PC-9 (cell line): ENCODE measurements around the gene GPX4. TPM values are rescaled to one million over a fixed set of nuclear protein-coding genes. Genes with fewer than 3 reads are reported as not detected.

Experiments
- BruUV-seq: library from RNA; stranded (reverse); fragments of 400-500 nt; replicated peaks from 2 replicates; lab custom pipeline; 2021; lab: Mats Ljungman, UMichigan
- CTCF ChIA-PET: fragments of 300-600 bp; sonication (Branson Sonifier 250); formaldehyde crosslinking; loops from one replicate; lab custom pipeline; 2022; ENCODE audit warnings: antibody characterized with exemption; lab: Charles Lee
- POLR2A ChIA-PET: fragments of 300-600 bp; sonication (Branson Sonifier 250); formaldehyde crosslinking; loops from one replicate; lab custom pipeline; 2022; ENCODE audit warnings: antibody characterized with exemption; ENCODE audit not compliant: unreplicated experiment; lab: Charles Lee
- DNase-seq, 2 experiments: peaks; one replicate each; pipeline versions ENCODE4 v3.0.0 to v3.0.0-alpha.2; 2015 to 2022; ENCODE audit warnings: mixed read lengths in 1 of 2
- H2AFZ ChIP-seq: fragments of 200-600 bp; sonication (generic); 2 replicates; pipeline ENCODE4 v1.8.1; 2017; ENCODE audit warnings: antibody characterized with exemption
- H3F3A ChIP-seq: fragments of 200-600 bp; sonication (generic); 2 replicates; pipeline ENCODE4 v1.8.1; 2017; ENCODE audit warnings: antibody characterized with exemption, mild to moderate bottlenecking, low read depth; ENCODE audit not compliant: insufficient read depth
- H3K27ac ChIP-seq: fragments of 200-600 bp; sonication (generic); 2 replicates; pipeline ENCODE4 v1.6.1; 2016; ENCODE audit warnings: mixed run types
- H3K27me3 ChIP-seq: fragments of 200-600 bp; sonication (generic); 2 replicates; pipeline ENCODE4 v1.6.1; 2016; ENCODE audit warnings: low read depth, mixed run types; ENCODE audit not compliant: insufficient read depth
- H3K36me3 ChIP-seq: fragments of 200-600 bp; sonication (generic); 2 replicates; pipeline ENCODE4 v1.6.1; 2016; ENCODE audit warnings: low read depth, mixed run types
- H3K4me1 ChIP-seq: fragments of 200-600 bp; sonication (generic); replicated peaks from 2 replicates; pipeline ENCODE4 v1.6.1; 2016; ENCODE audit warnings: mixed run types; ENCODE audit not compliant: insufficient read depth
- H3K4me2 ChIP-seq: fragments of 200-600 bp; sonication (generic); 2 replicates; pipeline ENCODE4 v1.6.1; 2017; ENCODE audit warnings: mixed run types
- H3K4me3 ChIP-seq: fragments of 200-600 bp; sonication (generic); 2 replicates; pipeline ENCODE4 v1.6.1; 2016; ENCODE audit warnings: mixed run types
- H3K79me2 ChIP-seq: fragments of 200-600 bp; sonication (generic); 2 replicates; pipeline ENCODE4 v1.6.1; 2017; ENCODE audit warnings: low read depth, mixed run types
- H3K9me2 ChIP-seq: fragments of 200-600 bp; sonication (generic); 2 replicates; pipeline ENCODE4 v1.8.1; 2017; ENCODE audit warnings: mild to moderate bottlenecking; ENCODE audit not compliant: insufficient read depth
- H3K9me3 ChIP-seq: fragments of 200-600 bp; sonication (generic); 2 replicates; pipeline ENCODE4 v1.8.1; 2016; ENCODE audit warnings: low read depth; ENCODE audit not compliant: insufficient read depth
- H4K20me1 ChIP-seq: fragments of 200-600 bp; sonication (generic); 2 replicates; pipeline ENCODE4 v1.8.1; 2017; ENCODE audit not compliant: insufficient read depth
- EZH2 ChIP-seq: fragments of 200-600 bp; sonication (generic); IDR thresholded peaks from 2 replicates; pipeline ENCODE4 v1.8.0; 2017; ENCODE audit warnings: antibody characterized with exemption, low read depth
- intact Hi-C: fragments of 100-400 bp; cut with micrococcal nuclease; formaldehyde crosslinking; loops from one replicate; pipeline ENCODE4 v1.10.0; 2022; ENCODE audit not compliant: unreplicated experiment
- total RNA-seq: library from RNA; stranded (reverse); gene quantifications from 2 replicates; pipeline ENCODE4 v1.2.3, GENCODE V29; 2021
- TF ChIP-seq, protein P1 (sequence below): fragments of 200-600 bp; sonication (generic); conservative IDR thresholded peaks from 2 replicates; pipeline ENCODE4 v1.6.1; 2017; ENCODE audit warnings: mixed run types, antibody characterized with exemption, mild to moderate bottlenecking, moderate library complexity

The GPX4 gene
- total RNA-seq, 1 experiment from 2014 or later: 465 TPM

DNA sequence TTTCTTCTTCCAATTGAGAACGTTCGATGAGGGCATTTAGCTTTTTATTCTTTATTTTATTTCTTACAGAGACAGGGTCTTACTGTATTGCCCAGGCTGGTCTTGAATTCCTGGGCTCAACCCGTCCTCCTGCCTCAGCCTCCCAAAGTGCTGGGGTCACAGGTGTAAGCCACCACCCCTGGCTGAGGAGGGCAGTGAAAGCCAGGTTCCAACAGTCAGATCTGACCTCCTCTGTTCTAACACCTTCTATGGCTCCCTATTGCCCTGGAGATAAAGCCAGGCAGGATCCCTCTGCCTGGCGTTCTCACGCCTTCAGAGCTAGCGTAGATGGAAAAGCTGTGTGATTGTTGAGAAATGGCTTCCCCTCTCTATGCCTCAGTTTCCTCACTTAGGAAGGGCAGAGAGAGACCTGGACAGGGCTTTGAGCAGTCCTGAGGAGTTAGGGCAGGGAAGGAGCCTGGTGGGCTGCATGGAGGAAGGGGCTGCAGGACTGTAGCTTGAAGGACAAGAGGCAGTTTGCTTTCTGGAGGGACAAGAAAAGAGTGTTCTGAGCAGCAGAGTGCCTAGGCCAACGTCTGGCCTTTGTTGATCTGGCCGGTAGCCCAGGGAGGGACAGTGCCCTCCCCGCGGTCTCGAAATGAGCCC lies 31.3 kb upstream of the GPX4 start:
- H3K36me3 ChIP-seq: no peaks in the 10 kb centered on the region
- no peaks in the 10 kb centered on the region for H3K79me2 ChIP-seq
- H3K4me2 ChIP-seq: no peak overlapping the region
- POLR2A ChIA-PET: no interaction called here
- intact Hi-C loops: no loop called here
- CTCF ChIA-PET: no interaction called here
- BruUV-seq: no TSS peak
- no peak overlapping the region for H3K27ac ChIP-seq
- H4K20me1 ChIP-seq: no peaks in the 10 kb centered on the region
- H3K4me1 ChIP-seq: 0 out of 2 replicates have a peak, but pooled peaks cover 9% of the 10 kb centered on the region
- no peak for DNase-seq
- H3K27me3 ChIP-seq: no peaks in the 10 kb centered on the region
- no peak overlapping the region for H3K4me3 ChIP-seq
- no peaks in the 10 kb centered on the region for H3K9me2 ChIP-seq
- H3F3A ChIP-seq: peaks cover 26% of the 10 kb centered on the region; the same call in 1 of the 2 replicates
- H3K9me3 ChIP-seq: no peaks in the 10 kb centered on the region
- H2AFZ ChIP-seq: no peak overlapping the region
- TF ChIP-seq EZH2: no peak
- TF ChIP-seq, protein P1, sequence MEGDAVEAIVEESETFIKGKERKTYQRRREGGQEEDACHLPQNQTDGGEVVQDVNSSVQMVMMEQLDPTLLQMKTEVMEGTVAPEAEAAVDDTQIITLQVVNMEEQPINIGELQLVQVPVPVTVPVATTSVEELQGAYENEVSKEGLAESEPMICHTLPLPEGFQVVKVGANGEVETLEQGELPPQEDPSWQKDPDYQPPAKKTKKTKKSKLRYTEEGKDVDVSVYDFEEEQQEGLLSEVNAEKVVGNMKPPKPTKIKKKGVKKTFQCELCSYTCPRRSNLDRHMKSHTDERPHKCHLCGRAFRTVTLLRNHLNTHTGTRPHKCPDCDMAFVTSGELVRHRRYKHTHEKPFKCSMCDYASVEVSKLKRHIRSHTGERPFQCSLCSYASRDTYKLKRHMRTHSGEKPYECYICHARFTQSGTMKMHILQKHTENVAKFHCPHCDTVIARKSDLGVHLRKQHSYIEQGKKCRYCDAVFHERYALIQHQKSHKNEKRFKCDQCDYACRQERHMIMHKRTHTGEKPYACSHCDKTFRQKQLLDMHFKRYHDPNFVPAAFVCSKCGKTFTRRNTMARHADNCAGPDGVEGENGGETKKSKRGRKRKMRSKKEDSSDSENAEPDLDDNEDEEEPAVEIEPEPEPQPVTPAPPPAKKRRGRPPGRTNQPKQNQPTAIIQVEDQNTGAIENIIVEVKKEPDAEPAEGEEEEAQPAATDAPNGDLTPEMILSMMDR: no peak

GRCh38 chr19:1073063-1073955 lies 30.5 kb upstream of the GPX4 start:
- Histone ChIP-seq H3K9me3 (no peaks in the 10 kb centered on the region), H3K36me3 (no peaks in the 10 kb centered on the region), H4K20me1 (no peaks in the 10 kb centered on the region), H3K4me2 (no peak overlapping the region), H3F3A (peaks cover 24% of the 10 kb centered on the region; the same call in 1 of the 2 replicates), H3K4me1 (0 out of 2 replicates have a peak, but pooled peaks cover 9% of the 10 kb centered on the region), H3K79me2 (no peaks in the 10 kb centered on the region), H2AFZ (no peak overlapping the region), H3K27ac (no peak overlapping the region), H3K27me3 (no peaks in the 10 kb centered on the region), H3K4me3 (no peak overlapping the region), H3K9me2 (no peaks in the 10 kb centered on the region)
- CTCF ChIA-PET: no interaction called here
- BruUV-seq: no TSS peak
- TF ChIP-seq, protein P1: no peak
- TF ChIP-seq EZH2: no peak
- no peak for DNase-seq
- POLR2A ChIA-PET: no interaction called here
- intact Hi-C loops: no loop called here

GRCh38 chr19:1073956-1074517 lies 29.8 kb upstream of the GPX4 start:
- no peak overlapping the region for H3K4me3 ChIP-seq
- H3K9me3 ChIP-seq: no peaks in the 10 kb centered on the region
- intact Hi-C loops: no loop called here
- 0 out of 2 replicates have a peak, but pooled peaks cover 9% of the 10 kb centered on the region for H3K4me1 ChIP-seq
- no peak overlapping the region for H3K27ac ChIP-seq
- no peaks in the 10 kb centered on the region for H3K9me2 ChIP-seq
- no peaks in the 10 kb centered on the region for H4K20me1 ChIP-seq
- 0 out of 2 replicates have a peak overlapping the region, but pooled peaks have one; percentile 34 for H3K4me2 ChIP-seq
- no peaks in the 10 kb centered on the region for H3K27me3 ChIP-seq
- TF ChIP-seq, protein P1: no peak
- TF ChIP-seq EZH2: no peak
- no peaks in the 10 kb centered on the region for H3K36me3 ChIP-seq
- ChIA-PET POLR2A (no interaction called here), CTCF (no interaction called here)
- no TSS peak for BruUV-seq
- DNase-seq: no peak
- peaks cover 17% of the 10 kb centered on the region; the same call in 1 of the 2 replicates for H3F3A ChIP-seq
- H3K79me2 ChIP-seq: no peaks in the 10 kb centered on the region
- no peak overlapping the region for H2AFZ ChIP-seq
